Measurements from ENCODE around the gene AIFM2.

DNA sequence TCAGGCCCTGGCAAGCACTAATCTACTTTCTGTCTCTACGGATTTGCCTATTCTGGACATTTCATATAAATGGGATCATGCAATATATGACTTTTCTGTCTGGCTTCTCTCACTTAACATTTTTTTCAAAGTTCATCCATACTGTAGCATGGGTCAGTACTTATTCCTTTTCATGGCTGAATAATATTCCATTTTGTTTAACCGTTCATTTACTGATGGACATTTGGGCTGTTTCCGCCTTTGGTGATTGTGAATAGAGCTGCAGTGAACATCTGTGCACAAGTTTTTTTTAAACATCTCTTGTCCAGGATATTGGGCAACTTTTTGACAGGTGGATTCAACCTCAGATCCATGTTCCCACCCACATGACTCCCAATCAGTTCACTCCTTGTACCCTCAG lies 31.0 kb downstream of the AIFM2 start:
- TF ChIP-seq CTCF (IDR thresholded peaks at IDR 0.05; ENCODE audit: low read depth, low read length, missing input control) (no peak), FOXA1 (IDR thresholded peaks at IDR 0.05) (no peak), RAD21 (IDR thresholded peaks at IDR 0.05) (no peak), REST (IDR thresholded peaks at IDR 0.05) (no peak), GABPA (IDR thresholded peaks at IDR 0.05 in 1 of 2, conservative IDR thresholded peaks at IDR 0.05 in 1 of 2) (no peak), TAF1 (conservative IDR thresholded peaks at IDR 0.05) (no peak), SP1 (IDR thresholded peaks at IDR 0.05) (no peak), HNF4A (conservative IDR thresholded peaks at IDR 0.05) (no peak), JUND (IDR thresholded peaks at IDR 0.05) (no peak), RXRA (IDR thresholded peaks at IDR 0.05) (no peak)
- TF ChIP-seq, protein P1, sequence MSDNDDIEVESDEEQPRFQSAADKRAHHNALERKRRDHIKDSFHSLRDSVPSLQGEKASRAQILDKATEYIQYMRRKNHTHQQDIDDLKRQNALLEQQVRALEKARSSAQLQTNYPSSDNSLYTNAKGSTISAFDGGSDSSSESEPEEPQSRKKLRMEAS (IDR thresholded peaks at IDR 0.05): no peak
- TF ChIP-seq, protein P2, sequence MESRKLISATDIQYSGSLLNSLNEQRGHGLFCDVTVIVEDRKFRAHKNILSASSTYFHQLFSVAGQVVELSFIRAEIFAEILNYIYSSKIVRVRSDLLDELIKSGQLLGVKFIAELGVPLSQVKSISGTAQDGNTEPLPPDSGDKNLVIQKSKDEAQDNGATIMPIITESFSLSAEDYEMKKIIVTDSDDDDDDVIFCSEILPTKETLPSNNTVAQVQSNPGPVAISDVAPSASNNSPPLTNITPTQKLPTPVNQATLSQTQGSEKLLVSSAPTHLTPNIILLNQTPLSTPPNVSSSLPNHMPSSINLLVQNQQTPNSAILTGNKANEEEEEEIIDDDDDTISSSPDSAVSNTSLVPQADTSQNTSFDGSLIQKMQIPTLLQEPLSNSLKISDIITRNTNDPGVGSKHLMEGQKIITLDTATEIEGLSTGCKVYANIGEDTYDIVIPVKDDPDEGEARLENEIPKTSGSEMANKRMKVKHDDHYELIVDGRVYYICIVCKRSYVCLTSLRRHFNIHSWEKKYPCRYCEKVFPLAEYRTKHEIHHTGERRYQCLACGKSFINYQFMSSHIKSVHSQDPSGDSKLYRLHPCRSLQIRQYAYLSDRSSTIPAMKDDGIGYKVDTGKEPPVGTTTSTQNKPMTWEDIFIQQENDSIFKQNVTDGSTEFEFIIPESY (IDR thresholded peaks at IDR 0.05): no peak
- TF ChIP-seq, protein P3, sequence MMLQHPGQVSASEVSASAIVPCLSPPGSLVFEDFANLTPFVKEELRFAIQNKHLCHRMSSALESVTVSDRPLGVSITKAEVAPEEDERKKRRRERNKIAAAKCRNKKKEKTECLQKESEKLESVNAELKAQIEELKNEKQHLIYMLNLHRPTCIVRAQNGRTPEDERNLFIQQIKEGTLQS (IDR thresholded peaks at IDR 0.05): no peak

All from liver (tissue), 3 donors.